A673 (cell line): ENCODE measurements around the gene TAL2. TPM values are rescaled to one million over a fixed set of nuclear protein-coding genes. Genes with fewer than 3 reads are reported as not detected.

ENCODE experiments used
- BruUV-seq: library from RNA; stranded (reverse); fragments of 400-500 nt; replicated peaks from 2 replicates; lab custom pipeline; 2021; lab: Mats Ljungman, UMichigan
- CTCF ChIA-PET: fragments of 300-600 bp; sonication (Branson Sonifier 250); formaldehyde crosslinking; loops from one replicate; lab custom pipeline; 2022; ENCODE audit warnings: antibody characterized with exemption; lab: Charles Lee
- POLR2A ChIA-PET: fragments of 300-600 bp; sonication (Branson Sonifier 250); formaldehyde crosslinking; loops from one replicate; lab custom pipeline; 2022; ENCODE audit warnings: antibody characterized with exemption; ENCODE audit not compliant: low non-redundant PET; lab: Charles Lee
- DNase-seq: peaks from one replicate; pipeline ENCODE4 v3.0.0-alpha.2; 2015; ENCODE audit warnings: low spot score
- H3K27ac ChIP-seq: fragments of 200-600 bp; sonication (generic); 2 replicates; pipeline ENCODE4 v1.5.1; 2016; ENCODE audit warnings: mixed run types, low read depth, mild to moderate bottlenecking, mixed read lengths, antibody characterized with exemption, low read length; ENCODE audit not compliant: poor library complexity, severe bottlenecking
- H3K27me3 ChIP-seq: fragments of 200-600 bp; sonication (generic); replicated peaks from 2 replicates; pipeline ENCODE4 v1.6.1; 2017; ENCODE audit warnings: mixed run types, low read depth, mild to moderate bottlenecking, mixed read lengths, antibody characterized with exemption, low read length; ENCODE audit not compliant: insufficient read depth, poor library complexity
- H3K36me3 ChIP-seq: fragments of 200-600 bp; sonication (generic); 2 replicates; pipeline ENCODE4 v1.6.1; 2016; ENCODE audit warnings: mixed run types, mild to moderate bottlenecking, mixed read lengths, antibody characterized with exemption, low read length; ENCODE audit not compliant: insufficient read depth, poor library complexity, severe bottlenecking
- H3K4me1 ChIP-seq: fragments of 200-600 bp; sonication (generic); 2 replicates; pipeline ENCODE4 v1.6.1; 2017; ENCODE audit warnings: mixed run types, mild to moderate bottlenecking, mixed read lengths, antibody characterized with exemption, low read length; ENCODE audit not compliant: insufficient read depth, poor library complexity, severe bottlenecking
- H3K4me3 ChIP-seq: fragments of 200-600 bp; sonication (generic); 2 replicates; pipeline ENCODE4 v1.5.1; 2016; ENCODE audit warnings: low read depth, mixed run types, mild to moderate bottlenecking, mixed read lengths, low read length; ENCODE audit not compliant: poor library complexity, severe bottlenecking
- H3K9me3 ChIP-seq: fragments of 200-600 bp; sonication (generic); 2 replicates; pipeline ENCODE4 v1.6.1; 2016; ENCODE audit warnings: mixed run types, low read depth, mild to moderate bottlenecking, mixed read lengths, antibody characterized with exemption, low read length; ENCODE audit not compliant: poor library complexity, severe bottlenecking
- EZH2 ChIP-seq: fragments of 200-600 bp; sonication (generic); IDR thresholded peaks from 2 replicates; pipeline ENCODE4 v1.6.1; 2017; ENCODE audit warnings: borderline replicate concordance, low read depth, mild to moderate bottlenecking, mixed read lengths, antibody characterized with exemption, low read length; ENCODE audit not compliant: poor library complexity, severe bottlenecking
- intact Hi-C: fragments of 100-400 bp; cut with micrococcal nuclease; formaldehyde crosslinking; loops from one replicate; pipeline ENCODE4 v1.10.0; 2022; ENCODE audit not compliant: unreplicated experiment
- total RNA-seq: library from RNA; stranded (reverse); gene quantifications from 2 replicates; pipeline ENCODE4 v1.2.3, GENCODE V29; 2021
- TF ChIP-seq, protein P1 (sequence below): fragments of 300-800, 200-600 bp; sonication (generic); conservative IDR thresholded peaks from 2 replicates; pipeline ENCODE4 v1.5.1; 2017; ENCODE audit warnings: low read depth, mild to moderate bottlenecking, antibody characterized with exemption, low read length, moderate library complexity, mixed read lengths

TAL2 gene
- total RNA-seq, 1 experiment from 2014 or later, result not detected

GRCh38 chr9:105672711-105673234 lies 10.5 kb downstream of the TAL2 start:
- no TSS peak for BruUV-seq
- H3K4me1 ChIP-seq, result no peaks in the 10 kb centered on the region
- no peak for DNase-seq
- POLR2A ChIA-PET, result no interaction called here
- no peaks in the 10 kb centered on the region for H3K36me3 ChIP-seq
- CTCF ChIA-PET, result no interaction called here
- H3K27me3 ChIP-seq, result peaks cover 3% of the 10 kb centered on the region
- intact Hi-C loops, result no loop called here
- H3K9me3 ChIP-seq, result no peaks in the 10 kb centered on the region
- TF ChIP-seq, protein P1, sequence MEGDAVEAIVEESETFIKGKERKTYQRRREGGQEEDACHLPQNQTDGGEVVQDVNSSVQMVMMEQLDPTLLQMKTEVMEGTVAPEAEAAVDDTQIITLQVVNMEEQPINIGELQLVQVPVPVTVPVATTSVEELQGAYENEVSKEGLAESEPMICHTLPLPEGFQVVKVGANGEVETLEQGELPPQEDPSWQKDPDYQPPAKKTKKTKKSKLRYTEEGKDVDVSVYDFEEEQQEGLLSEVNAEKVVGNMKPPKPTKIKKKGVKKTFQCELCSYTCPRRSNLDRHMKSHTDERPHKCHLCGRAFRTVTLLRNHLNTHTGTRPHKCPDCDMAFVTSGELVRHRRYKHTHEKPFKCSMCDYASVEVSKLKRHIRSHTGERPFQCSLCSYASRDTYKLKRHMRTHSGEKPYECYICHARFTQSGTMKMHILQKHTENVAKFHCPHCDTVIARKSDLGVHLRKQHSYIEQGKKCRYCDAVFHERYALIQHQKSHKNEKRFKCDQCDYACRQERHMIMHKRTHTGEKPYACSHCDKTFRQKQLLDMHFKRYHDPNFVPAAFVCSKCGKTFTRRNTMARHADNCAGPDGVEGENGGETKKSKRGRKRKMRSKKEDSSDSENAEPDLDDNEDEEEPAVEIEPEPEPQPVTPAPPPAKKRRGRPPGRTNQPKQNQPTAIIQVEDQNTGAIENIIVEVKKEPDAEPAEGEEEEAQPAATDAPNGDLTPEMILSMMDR, result no peak
- TF ChIP-seq EZH2, result no peak
- no peak overlapping the region for H3K27ac ChIP-seq
- no peak overlapping the region for H3K4me3 ChIP-seq

- no peaks in the 10 kb centered on the region for H3K36me3 ChIP-seq
- intact Hi-C loops, result no loop called here
- BruUV-seq, result no TSS peak
- TF ChIP-seq EZH2, result no peak
- TF ChIP-seq, protein P1, result no peak
- no peaks in the 10 kb centered on the region for H3K4me1 ChIP-seq
- no peaks in the 10 kb centered on the region for H3K27me3 ChIP-seq
- ChIA-PET POLR2A (interaction anchor here (0.6 kb wide), 1 partner anchor 1571 kb away, joined by 3 read pairs; no protein-coding TSS in a partner anchor), CTCF (no interaction called here)
- H3K4me3 ChIP-seq, result no peak overlapping the region
- H3K27ac ChIP-seq, result no peak overlapping the region
- no peaks in the 10 kb centered on the region for H3K9me3 ChIP-seq
- DNase-seq, result no peak
Measured at GRCh38 chr9:105673850-105674387, 11.7 kb downstream of the TAL2 start.

DNA sequence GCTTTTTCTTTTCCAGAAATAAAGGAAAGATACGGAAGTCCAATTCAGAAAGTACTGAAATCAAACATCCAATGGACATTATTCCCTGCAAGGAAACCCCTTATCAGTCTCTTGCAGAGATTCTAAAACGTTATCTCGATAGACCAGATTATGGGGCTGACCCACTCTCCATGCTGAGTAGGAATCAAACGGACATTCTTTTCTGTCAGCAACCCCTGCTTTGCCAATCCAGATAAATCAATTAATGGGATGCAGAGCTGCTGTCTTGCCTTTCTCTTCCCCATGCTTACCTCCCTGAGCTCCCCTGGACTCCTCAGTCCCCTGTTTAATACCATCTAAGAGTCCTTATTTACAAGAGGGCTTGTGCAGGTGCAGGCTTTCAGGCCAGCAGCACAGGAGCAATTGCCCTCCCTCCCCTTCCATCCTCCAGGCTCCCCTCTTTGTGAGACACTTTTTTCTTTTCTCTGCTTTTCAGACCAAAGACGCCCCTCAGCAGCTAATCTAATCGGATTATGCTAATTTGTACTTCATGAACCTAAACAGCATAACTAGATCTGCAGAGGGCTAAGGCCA lies 14.2 kb downstream of the TAL2 start:
- Histone ChIP-seq H3K4me3 (no peak overlapping the region), H3K27me3 (no peaks in the 10 kb centered on the region), H3K9me3 (no peaks in the 10 kb centered on the region), H3K27ac (no peak overlapping the region), H3K36me3 (no peaks in the 10 kb centered on the region), H3K4me1 (no peaks in the 10 kb centered on the region)
- no peak for TF ChIP-seq EZH2
- TF ChIP-seq, protein P1, result no peak
- ChIA-PET CTCF (no interaction called here), POLR2A (no interaction called here)
- BruUV-seq, result no TSS peak
- intact Hi-C loops, result no loop called here
- no peak for DNase-seq
